WTC11 (cell line): Measurements from ENCODE around the gene BABAM2. TPM values are rescaled to one million over a fixed set of nuclear protein-coding genes. Genes with fewer than 3 reads are reported as not detected.

Experiments used
- ATAC-seq: fragments of 200-7000 bp; cut with Tn5 transposase; 2 replicates; pipeline ENCODE4 v1.10.0; 2021; ENCODE audit warnings: mild to moderate bottlenecking, moderate library complexity
- CTCF ChIA-PET: fragments of 300-600 bp; sonication (Branson Sonifier 250); formaldehyde crosslinking; loops from one replicate; lab custom pipeline; 2021; ENCODE audit warnings: antibody characterized with exemption; lab: Charles Lee
- POLR2A ChIA-PET: fragments of 350-600 bp; sonication (Branson Sonifier 250); formaldehyde crosslinking; loops from one replicate; lab custom pipeline; 2021; ENCODE audit warnings: antibody characterized with exemption; lab: Charles Lee
- DNase-seq: peaks from one replicate; pipeline ENCODE4 v3.0.0; 2021; ENCODE audit warnings: low spot score
- H3K27ac Mint-ChIP-seq: 2 replicates; pipeline ENCODE4 v1.8.0; 2021; ENCODE audit warnings: mixed read lengths
- H3K27me3 Mint-ChIP-seq: 2 replicates; pipeline ENCODE4 v1.8.0; 2021; ENCODE audit warnings: low read depth, mild to moderate bottlenecking, moderate library complexity, mixed read lengths
- H3K36me3 Mint-ChIP-seq: 2 replicates; pipeline ENCODE4 v1.8.0; 2021; ENCODE audit warnings: mixed read lengths
- H3K4me1 Mint-ChIP-seq: 2 replicates; pipeline ENCODE4 v1.8.0; 2022; ENCODE audit warnings: mixed read lengths
- H3K4me3 Mint-ChIP-seq: 2 replicates; pipeline ENCODE4 v1.8.0; 2021; ENCODE audit warnings: mild to moderate bottlenecking, moderate library complexity, mixed read lengths
- H3K9me3 Mint-ChIP-seq: 2 replicates; pipeline ENCODE4 v1.8.0; 2021; ENCODE audit warnings: mixed read lengths
- EMX1 ChIP-seq: fragments of 250-450 bp; sonication (Bioruptor Pico); IDR thresholded peaks from 2 replicates; pipeline ENCODE4 v1.8.0; 2021; ENCODE audit warnings: mild to moderate bottlenecking
- FOXJ3 ChIP-seq: sonication (generic); formaldehyde crosslinking; IDR thresholded peaks from 2 replicates; pipeline ENCODE4 v1.9.0; 2021; ENCODE audit warnings: missing genetic modification reagents, mild to moderate bottlenecking, borderline replicate concordance
- GABPB1 ChIP-seq: sonication (generic); formaldehyde crosslinking; IDR thresholded peaks from 2 replicates; pipeline ENCODE4 v1.8.1; 2023; ENCODE audit warnings: mild to moderate bottlenecking, missing genetic modification reagents
- HMGA2 ChIP-seq: fragments of 250-450 bp; sonication (Bioruptor Pico); IDR thresholded peaks from 2 replicates; pipeline ENCODE4 v1.4.0; 2021; ENCODE audit warnings: mild to moderate bottlenecking, moderate library complexity
- IRF2 ChIP-seq: sonication (generic); formaldehyde crosslinking; IDR thresholded peaks from 2 replicates; pipeline ENCODE4 v1.8.0; 2022; ENCODE audit warnings: low read depth, missing genetic modification reagents, borderline replicate concordance
- SMAD4 ChIP-seq: sonication (generic); formaldehyde crosslinking; IDR thresholded peaks from 2 replicates; pipeline ENCODE4 v1.8.0; 2022; ENCODE audit warnings: mild to moderate bottlenecking, missing genetic modification reagents
- SP1 ChIP-seq: sonication (generic); formaldehyde crosslinking; conservative IDR thresholded peaks from 2 replicates; pipeline ENCODE4 v1.8.1; 2022; ENCODE audit warnings: missing genetic modification reagents
- TCF7 ChIP-seq: sonication (generic); formaldehyde crosslinking; IDR thresholded peaks from 2 replicates; pipeline ENCODE4 v1.8.0; 2022; ENCODE audit warnings: mild to moderate bottlenecking, low read depth, missing genetic modification reagents, moderate library complexity
- ZBTB21 ChIP-seq: sonication (generic); formaldehyde crosslinking; IDR thresholded peaks from 2 replicates; pipeline ENCODE4 v1.8.1; 2023; ENCODE audit warnings: mild to moderate bottlenecking, missing genetic modification reagents, borderline replicate concordance
- ZNF396 ChIP-seq: fragments of 250-450 bp; sonication (Bioruptor Pico); IDR thresholded peaks from 2 replicates; pipeline ENCODE4 v1.8.0; 2021; ENCODE audit warnings: mild to moderate bottlenecking, moderate library complexity, borderline replicate concordance
- total RNA-seq: library from RNA; stranded (reverse); gene quantifications from 3 replicates; pipeline ENCODE4 v1.2.3, GENCODE V29; 2021
- TF ChIP-seq, protein P1 (sequence below): sonication (generic); formaldehyde crosslinking; IDR thresholded peaks from 2 replicates; pipeline ENCODE4 v1.8.1; 2022; ENCODE audit warnings: low read depth, mild to moderate bottlenecking, moderate library complexity, missing genetic modification reagents, borderline replicate concordance
- TF ChIP-seq, protein P2 (sequence below): sonication (generic); formaldehyde crosslinking; IDR thresholded peaks from 2 replicates; pipeline ENCODE4 v1.8.1; 2022; ENCODE audit warnings: low read depth, missing genetic modification reagents, borderline replicate concordance
- TF ChIP-seq, protein P3 (sequence below): sonication (generic); formaldehyde crosslinking; IDR thresholded peaks from 2 replicates; pipeline ENCODE4 v1.8.1; 2023; ENCODE audit warnings: mild to moderate bottlenecking, missing genetic modification reagents, moderate library complexity
- TF ChIP-seq, protein P4 (sequence below): sonication (generic); formaldehyde crosslinking; IDR thresholded peaks from 2 replicates; pipeline ENCODE4 v1.8.0; 2022; ENCODE audit warnings: mild to moderate bottlenecking, missing genetic modification reagents
- TF ChIP-seq, protein P5 (sequence below): sonication (generic); formaldehyde crosslinking; conservative IDR thresholded peaks from 2 replicates; pipeline ENCODE4 v1.8.1; 2022; ENCODE audit warnings: mild to moderate bottlenecking, missing genetic modification reagents
- TF ChIP-seq, protein P6 (sequence below): fragments of 250-450 bp; sonication (Bioruptor Pico); IDR thresholded peaks from 2 replicates; pipeline ENCODE4 v2.1.2; 2022; ENCODE audit warnings: mild to moderate bottlenecking, moderate library complexity

The BABAM2 gene
- total RNA-seq, 1 experiment from 2014 or later, result 16.5 TPM

DNA sequence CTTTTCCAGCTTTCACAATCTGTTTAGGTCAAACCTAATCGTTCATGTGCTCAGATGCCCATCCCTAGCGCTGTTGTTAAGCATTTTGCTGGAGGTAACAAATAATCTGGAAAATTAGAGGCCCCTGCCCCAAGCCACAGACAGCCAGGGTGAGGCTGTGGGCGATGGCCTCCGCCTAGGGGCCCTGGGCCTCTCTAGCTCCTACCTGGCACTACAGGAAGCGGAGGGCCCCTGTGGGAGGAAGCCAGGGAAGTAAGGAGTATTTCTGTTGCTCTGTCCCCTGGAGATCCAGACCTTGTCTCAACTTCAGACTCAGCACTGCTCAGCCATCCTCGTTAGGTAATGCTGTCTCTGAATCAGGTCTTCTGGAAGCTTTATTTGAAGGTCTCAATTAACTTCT, 489.7 kb downstream of the BABAM2 start (continued):
- TF ChIP-seq, protein P1, sequence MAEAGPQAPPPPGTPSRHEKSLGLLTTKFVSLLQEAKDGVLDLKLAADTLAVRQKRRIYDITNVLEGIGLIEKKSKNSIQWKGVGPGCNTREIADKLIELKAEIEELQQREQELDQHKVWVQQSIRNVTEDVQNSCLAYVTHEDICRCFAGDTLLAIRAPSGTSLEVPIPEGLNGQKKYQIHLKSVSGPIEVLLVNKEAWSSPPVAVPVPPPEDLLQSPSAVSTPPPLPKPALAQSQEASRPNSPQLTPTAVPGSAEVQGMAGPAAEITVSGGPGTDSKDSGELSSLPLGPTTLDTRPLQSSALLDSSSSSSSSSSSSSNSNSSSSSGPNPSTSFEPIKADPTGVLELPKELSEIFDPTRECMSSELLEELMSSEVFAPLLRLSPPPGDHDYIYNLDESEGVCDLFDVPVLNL, result no peak

DNA sequence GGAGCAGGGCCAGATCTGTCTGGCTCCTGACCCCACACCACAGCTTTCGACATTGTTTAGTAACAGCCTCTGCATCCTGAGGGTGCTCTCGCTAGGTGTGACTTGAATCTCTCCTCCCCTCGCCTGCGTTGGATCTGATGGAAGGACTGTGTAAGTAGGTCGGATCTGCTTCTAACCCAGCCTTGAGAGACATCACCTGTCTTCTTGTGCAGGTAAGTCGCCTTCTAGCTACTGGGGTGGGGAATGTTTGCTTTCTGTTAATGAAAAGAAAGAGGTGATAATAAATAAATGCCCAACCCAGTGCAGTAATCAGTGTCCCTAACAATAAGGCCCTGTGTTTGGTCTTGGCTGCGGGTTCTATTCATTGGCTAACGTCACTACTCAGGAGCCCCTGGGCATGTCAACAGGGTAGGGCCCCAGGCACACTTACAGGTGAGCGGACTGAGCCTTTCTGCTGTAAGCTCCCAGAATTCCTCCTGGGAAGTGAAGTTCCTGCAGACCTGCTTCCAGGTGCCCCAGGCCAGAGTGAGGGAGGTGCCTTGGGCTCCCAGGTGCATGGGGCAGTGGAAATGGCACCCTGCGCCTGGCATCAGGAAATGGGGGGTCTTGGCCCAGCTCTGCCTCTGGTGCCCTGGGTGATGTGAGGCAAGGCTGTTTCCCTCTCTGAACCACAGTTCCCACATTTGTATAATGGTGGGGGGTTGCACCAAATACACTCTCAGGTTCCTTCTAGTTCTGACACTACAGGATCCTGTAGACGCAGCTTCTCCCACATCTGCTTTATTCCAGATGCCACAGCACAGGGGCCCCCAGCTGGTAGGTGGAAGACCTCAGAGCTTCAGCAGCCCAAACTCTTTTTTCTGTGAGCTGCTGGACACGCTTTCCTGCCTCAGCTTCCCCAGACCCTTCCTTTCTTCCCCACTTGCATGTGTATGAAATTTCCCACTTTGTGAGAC, 491.0 kb downstream of the BABAM2 start:
- ATAC-seq (peak; percentile 53), DNase-seq (no peak)
- CTCF ChIA-PET, result interaction anchor here (0.7 to 1.2 kb wide), 3 partner anchors 10 to 72 kb away, joined by 3 read pairs; no protein-coding TSS in a partner anchor
- Mint-ChIP-seq H3K9me3 (no peaks in the 10 kb centered on the region), H3K27ac (no peak overlapping the region), H3K27me3 (peaks cover 62% of the 10 kb centered on the region), H3K4me1 (peaks cover 3% of the 10 kb centered on the region; the same call in 1 of the 2 replicates), H3K36me3 (no peaks in the 10 kb centered on the region), H3K4me3 (no peak overlapping the region)
- TF ChIP-seq ZNF396 (no peak), HMGA2 (CRISPR knock-in tag) (no peak)
- TF ChIP-seq, protein P2, sequence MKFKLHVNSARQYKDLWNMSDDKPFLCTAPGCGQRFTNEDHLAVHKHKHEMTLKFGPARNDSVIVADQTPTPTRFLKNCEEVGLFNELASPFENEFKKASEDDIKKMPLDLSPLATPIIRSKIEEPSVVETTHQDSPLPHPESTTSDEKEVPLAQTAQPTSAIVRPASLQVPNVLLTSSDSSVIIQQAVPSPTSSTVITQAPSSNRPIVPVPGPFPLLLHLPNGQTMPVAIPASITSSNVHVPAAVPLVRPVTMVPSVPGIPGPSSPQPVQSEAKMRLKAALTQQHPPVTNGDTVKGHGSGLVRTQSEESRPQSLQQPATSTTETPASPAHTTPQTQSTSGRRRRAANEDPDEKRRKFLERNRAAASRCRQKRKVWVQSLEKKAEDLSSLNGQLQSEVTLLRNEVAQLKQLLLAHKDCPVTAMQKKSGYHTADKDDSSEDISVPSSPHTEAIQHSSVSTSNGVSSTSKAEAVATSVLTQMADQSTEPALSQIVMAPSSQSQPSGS (CRISPR knock-in tag), result no peak
- TF ChIP-seq, protein P3, sequence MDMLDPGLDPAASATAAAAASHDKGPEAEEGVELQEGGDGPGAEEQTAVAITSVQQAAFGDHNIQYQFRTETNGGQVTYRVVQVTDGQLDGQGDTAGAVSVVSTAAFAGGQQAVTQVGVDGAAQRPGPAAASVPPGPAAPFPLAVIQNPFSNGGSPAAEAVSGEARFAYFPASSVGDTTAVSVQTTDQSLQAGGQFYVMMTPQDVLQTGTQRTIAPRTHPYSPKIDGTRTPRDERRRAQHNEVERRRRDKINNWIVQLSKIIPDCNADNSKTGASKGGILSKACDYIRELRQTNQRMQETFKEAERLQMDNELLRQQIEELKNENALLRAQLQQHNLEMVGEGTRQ (CRISPR knock-in tag), result no peak
- POLR2A ChIA-PET, result interaction anchor here (1.2 kb wide), 1 partner anchor 19 kb away, joined by 3 read pairs; no protein-coding TSS in a partner anchor

DNA sequence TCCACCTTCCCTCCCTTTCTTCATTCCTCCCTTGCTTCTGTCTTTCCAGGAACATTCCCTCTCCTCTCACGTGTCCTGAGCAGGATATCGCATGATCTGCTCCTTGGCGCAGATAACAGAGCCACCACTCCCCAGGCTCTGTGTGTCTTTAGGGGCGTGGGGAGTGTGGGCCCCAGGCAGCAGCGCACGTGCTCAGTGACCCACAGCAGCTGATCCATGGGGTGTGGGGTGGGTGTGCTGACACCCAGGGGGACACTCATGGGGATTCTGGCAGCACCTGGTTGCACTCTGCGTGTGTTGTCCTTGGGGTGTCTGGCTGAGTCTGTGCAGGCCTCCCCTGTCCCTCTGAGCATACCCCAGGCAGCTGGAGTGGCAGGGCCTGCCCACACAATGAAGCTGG, 492.2 kb downstream of the BABAM2 start:
- Mint-ChIP-seq H3K9me3 (no peaks in the 10 kb centered on the region), H3K4me3 (no peak overlapping the region), H3K27ac (no peak overlapping the region), H3K36me3 (no peaks in the 10 kb centered on the region), H3K4me1 (peaks cover 6% of the 10 kb centered on the region), H3K27me3 (peaks cover 67% of the 10 kb centered on the region)
- TF ChIP-seq ZBTB21 (CRISPR knock-in tag) (no peak), TCF7 (no peak), SP1 (CRISPR knock-in tag) (no peak), EMX1 (CRISPR knock-in tag) (no peak), IRF2 (CRISPR knock-in tag) (no peak), GABPB1 (CRISPR knock-in tag) (no peak), SMAD4 (no peak), FOXJ3 (no peak)
- TF ChIP-seq, protein P4, sequence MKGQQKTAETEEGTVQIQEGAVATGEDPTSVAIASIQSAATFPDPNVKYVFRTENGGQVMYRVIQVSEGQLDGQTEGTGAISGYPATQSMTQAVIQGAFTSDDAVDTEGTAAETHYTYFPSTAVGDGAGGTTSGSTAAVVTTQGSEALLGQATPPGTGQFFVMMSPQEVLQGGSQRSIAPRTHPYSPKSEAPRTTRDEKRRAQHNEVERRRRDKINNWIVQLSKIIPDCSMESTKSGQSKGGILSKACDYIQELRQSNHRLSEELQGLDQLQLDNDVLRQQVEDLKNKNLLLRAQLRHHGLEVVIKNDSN (CRISPR knock-in tag), result no peak
- TF ChIP-seq, protein P5, sequence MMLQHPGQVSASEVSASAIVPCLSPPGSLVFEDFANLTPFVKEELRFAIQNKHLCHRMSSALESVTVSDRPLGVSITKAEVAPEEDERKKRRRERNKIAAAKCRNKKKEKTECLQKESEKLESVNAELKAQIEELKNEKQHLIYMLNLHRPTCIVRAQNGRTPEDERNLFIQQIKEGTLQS (CRISPR knock-in tag), result no peak
- TF ChIP-seq, protein P6, sequence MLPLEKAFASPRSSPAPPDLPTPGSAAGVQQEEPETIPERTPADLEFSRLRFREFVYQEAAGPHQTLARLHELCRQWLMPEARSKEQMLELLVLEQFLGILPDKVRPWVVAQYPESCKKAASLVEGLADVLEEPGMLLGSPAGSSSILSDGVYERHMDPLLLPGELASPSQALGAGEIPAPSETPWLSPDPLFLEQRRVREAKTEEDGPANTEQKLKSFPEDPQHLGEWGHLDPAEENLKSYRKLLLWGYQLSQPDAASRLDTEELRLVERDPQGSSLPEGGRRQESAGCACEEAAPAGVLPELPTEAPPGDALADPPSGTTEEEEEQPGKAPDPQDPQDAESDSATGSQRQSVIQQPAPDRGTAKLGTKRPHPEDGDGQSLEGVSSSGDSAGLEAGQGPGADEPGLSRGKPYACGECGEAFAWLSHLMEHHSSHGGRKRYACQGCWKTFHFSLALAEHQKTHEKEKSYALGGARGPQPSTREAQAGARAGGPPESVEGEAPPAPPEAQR (CRISPR knock-in tag), result no peak
- no peak for DNase-seq
- ChIA-PET CTCF (no interaction called here), POLR2A (interaction anchor here (0.5 kb wide), 1 partner anchor 9 kb away, joined by 6 read pairs; no protein-coding TSS in a partner anchor)
- ATAC-seq, result no peak
